Stomach (tissue), 9 donors: ENCODE measurements around the gene LRRC4C. TPM values are rescaled to one million over a fixed set of nuclear protein-coding genes. Genes with fewer than 3 reads are reported as not detected.

ENCODE experiments used
- DNase-seq, 2 donors: peaks; one replicate each; pipeline versions ENCODE4 v3.0.0 to v3.0.0-alpha.2; 2013 to 2019
- H3K27ac ChIP-seq, 5 donors: fragments of 200-600 bp in 4 of 5; sonication (generic) in 4 of 5; one replicate each; pipeline ENCODE4 v1.5.1; 2013 to 2019; ENCODE audit warnings: mild to moderate bottlenecking in 1 of 5, moderate library complexity in 1 of 5
- H3K27me3 ChIP-seq, 3 donors: fragments of 200-600 bp; sonication (generic); one replicate each; pipeline ENCODE4 v1.5.1; 2017 to 2019; ENCODE audit warnings: mixed run types in 1 of 3
- H3K36me3 ChIP-seq, 4 donors: fragments of 200-600 bp; sonication (generic); 1 replicate in 3 of 4; 2 replicates in 1 of 4; pipeline ENCODE4 v1.5.1; 2016 to 2019
- H3K4me1 ChIP-seq, 4 donors: fragments of 200-600 bp; sonication (generic); one replicate each; pipeline ENCODE4 v1.5.1; 2016 to 2019
- H3K4me3 ChIP-seq, 4 donors: fragments of 200-600 bp; sonication (generic) in 3 of 4; one replicate each; pipeline ENCODE4 v1.5.1; 2016 to 2019; ENCODE audit warnings: mild to moderate bottlenecking in 1 of 4
- H3K9me3 ChIP-seq, 4 donors: fragments of 200-600 bp; sonication (generic); one replicate each; pipeline ENCODE4 v1.5.1; 2016 to 2019
- CTCF ChIP-seq, 7 experiments: fragments of 450-650 bp in 4 of 7; fragments of 200-600 bp in 3 of 7; sonication (generic) in 3 of 7; IDR thresholded peaks; one replicate each; pipeline ENCODE4 v1.5.1; 2016 to 2019; ENCODE audit warnings: antibody characterized with exemption in 7 of 7, control low read depth in 2 of 7, mild to moderate bottlenecking in 1 of 7
- EP300 ChIP-seq: sonication (generic); formaldehyde crosslinking; IDR thresholded peaks from one replicate; pipeline ENCODE4 v1.6.1; 2017; ENCODE audit warnings: antibody characterized with exemption
- POLR2A ChIP-seq, 4 donors: fragments of 450-650 bp; IDR thresholded peaks; one replicate each; pipeline ENCODE4 v1.6.1; 2016; ENCODE audit warnings: antibody characterized with exemption in 4 of 4, control low read depth in 2 of 4, mild to moderate bottlenecking in 1 of 4, moderate library complexity in 1 of 4
- POLR2AphosphoS5 ChIP-seq, 3 donors: sonication (generic); formaldehyde crosslinking; IDR thresholded peaks; one replicate each; pipeline ENCODE4 v1.6.1; 2016; ENCODE audit warnings: antibody characterized with exemption in 3 of 3
- whole genome bisulfite sequencing, 5 donors: extraction: QIAGEN DNeasy Blood & Tissue Kit in 3 of 5; methylation state at CpG; one replicate each; pipeline versions ENCODE4 v1.1.5 to v1.1.7; 2013 to 2018; 5-methylcytosine and 5-hydroxymethylcytosine counted together
- intact Hi-C: fragments of 100-400 bp; cut with DNase I; formaldehyde crosslinking; loops from one replicate; pipeline ENCODE4 v1.15.1; 2023; ENCODE audit warnings: low total_unique reads
- polyA plus RNA-seq, 3 donors: library from polyadenylated mRNA; stranded (reverse); fragments of 200-250 nt; gene quantifications; one replicate each; pipeline ENCODE4 v1.2.3, GENCODE V29; 2013
- total RNA-seq, 5 donors: library from RNA; depleted of rRNA; stranded (reverse); fragments of >200 nt; gene quantifications; one replicate each; pipeline versions ENCODE4 v1.1.0 to v1.2.3, GENCODE V29; 2014 to 2016
- donor health status: healthy with polysubstance abuse.
- donor health status: Bipolar disorder and iron deficiency.
- donor health status: healthy.

Gene LRRC4C
- total and polyA plus RNA-seq, 8 donors = 0.31 to 3.3 (median 0.45) TPM; not detected in 4

- no peaks in the 10 kb centered on the region for H3K27me3 ChIP-seq
- H3K4me1 ChIP-seq = no peaks in the 10 kb centered on the region
- intact Hi-C loops = no loop called here
- TF ChIP-seq POLR2AphosphoS5 (IDR thresholded peaks at IDR 0.05) = no peak
- TF ChIP-seq EP300 = no peak
- no peak for TF ChIP-seq POLR2A (IDR thresholded peaks at IDR 0.05)
- no peak for TF ChIP-seq CTCF (IDR thresholded peaks at IDR 0.05)
- no peak overlapping the region for H3K4me3 ChIP-seq
- no peak for DNase-seq
- H3K9me3 ChIP-seq = no peaks in the 10 kb centered on the region
- no peaks in the 10 kb centered on the region for H3K36me3 ChIP-seq
- no peak overlapping the region for H3K27ac ChIP-seq
Measured at GRCh38 chr11:41005986-41006385, 453.5 kb downstream of the LRRC4C start.

GRCh38 chr11:41003339-41004282 lies 455.8 kb downstream of the LRRC4C start:
- Histone ChIP-seq H3K27ac (no peak overlapping the region), H3K36me3 (no peaks in the 10 kb centered on the region), H3K4me1 (no peaks in the 10 kb centered on the region), H3K9me3 (no peaks in the 10 kb centered on the region), H3K27me3 (no peaks in the 10 kb centered on the region), H3K4me3 (no peak overlapping the region)
- WGBS, 5 donors = 44 to 68% (median 60%) methylated on average over 4 of the region's 4 CpGs
- intact Hi-C loops = no loop called here
- DNase-seq = no peak
- no peak for TF ChIP-seq POLR2AphosphoS5 (IDR thresholded peaks at IDR 0.05)
- TF ChIP-seq EP300 = no peak
- TF ChIP-seq POLR2A (IDR thresholded peaks at IDR 0.05) = no peak
- no peak for TF ChIP-seq CTCF (IDR thresholded peaks at IDR 0.05)

GRCh38 chr11:40998920-40999319 lies 460.5 kb downstream of the LRRC4C start:
- H3K27ac ChIP-seq = no peak overlapping the region
- no peak for DNase-seq
- H3K4me1 ChIP-seq = no peaks in the 10 kb centered on the region
- H3K36me3 ChIP-seq = no peaks in the 10 kb centered on the region
- no peak overlapping the region for H3K4me3 ChIP-seq
- TF ChIP-seq CTCF (IDR thresholded peaks at IDR 0.05) = no peak
- no peak for TF ChIP-seq POLR2A (IDR thresholded peaks at IDR 0.05)
- TF ChIP-seq EP300 = no peak
- TF ChIP-seq POLR2AphosphoS5 (IDR thresholded peaks at IDR 0.05) = no peak
- 65 to 75% (median 69%) methylated on average over 5 of the region's 5 CpGs for WGBS, 5 donors
- no peaks in the 10 kb centered on the region for H3K9me3 ChIP-seq
- intact Hi-C loops = no loop called here
- H3K27me3 ChIP-seq = no peaks in the 10 kb centered on the region

- no peak overlapping the region for H3K4me3 ChIP-seq
- WGBS, 5 donors = 27 to 59% (median 54%) methylated on average over 1 of the region's 1 CpG
- intact Hi-C loops = no loop called here
- H3K9me3 ChIP-seq = peaks cover 0 to 1% (median 0%) of the 10 kb centered on the region in 4 donors
- H3K4me1 ChIP-seq = no peaks in the 10 kb centered on the region
- DNase-seq = no peak
- H3K27ac ChIP-seq = no peak overlapping the region
- TF ChIP-seq POLR2A (IDR thresholded peaks at IDR 0.05) (no peak), CTCF (IDR thresholded peaks at IDR 0.05) (no peak), POLR2AphosphoS5 (IDR thresholded peaks at IDR 0.05) (no peak), EP300 (no peak)
- no peaks in the 10 kb centered on the region for H3K27me3 ChIP-seq
- H3K36me3 ChIP-seq = no peaks in the 10 kb centered on the region
Measured at GRCh38 chr11:40987776-40988435, 471.5 kb downstream of the LRRC4C start.
